ENCODE measurements around the gene LGI4.
"Not testable (repeated sequence)": the region's sequence is repeated elsewhere in the genome, so short reads cannot be mapped to it uniquely, and the experiment has no call there.

The LGI4 gene

GRCh38 chr19:35104361-35104760 lies 30.5 kb downstream of the LGI4 start:
- H3K27ac ChIP-seq (replicated peaks), result no peak overlapping the region
- DNase-seq (ENCODE audit: low read depth in 1 of 2, low spot score in 1 of 2), result no peak
- TF ChIP-seq POLR2AphosphoS5 (IDR thresholded peaks at IDR 0.05; ENCODE audit: low read depth) (no peak), GABPA (IDR thresholded peaks at IDR 0.05; ENCODE audit: low read depth) (no peak), SPI1 (IDR thresholded peaks at IDR 0.05; ENCODE audit: borderline replicate concordance, low read depth) (no peak), CTCF (IDR thresholded peaks at IDR 0.05; ENCODE audit: insufficient read depth, low read length) (no peak)
- TF ChIP-seq, protein P1, sequence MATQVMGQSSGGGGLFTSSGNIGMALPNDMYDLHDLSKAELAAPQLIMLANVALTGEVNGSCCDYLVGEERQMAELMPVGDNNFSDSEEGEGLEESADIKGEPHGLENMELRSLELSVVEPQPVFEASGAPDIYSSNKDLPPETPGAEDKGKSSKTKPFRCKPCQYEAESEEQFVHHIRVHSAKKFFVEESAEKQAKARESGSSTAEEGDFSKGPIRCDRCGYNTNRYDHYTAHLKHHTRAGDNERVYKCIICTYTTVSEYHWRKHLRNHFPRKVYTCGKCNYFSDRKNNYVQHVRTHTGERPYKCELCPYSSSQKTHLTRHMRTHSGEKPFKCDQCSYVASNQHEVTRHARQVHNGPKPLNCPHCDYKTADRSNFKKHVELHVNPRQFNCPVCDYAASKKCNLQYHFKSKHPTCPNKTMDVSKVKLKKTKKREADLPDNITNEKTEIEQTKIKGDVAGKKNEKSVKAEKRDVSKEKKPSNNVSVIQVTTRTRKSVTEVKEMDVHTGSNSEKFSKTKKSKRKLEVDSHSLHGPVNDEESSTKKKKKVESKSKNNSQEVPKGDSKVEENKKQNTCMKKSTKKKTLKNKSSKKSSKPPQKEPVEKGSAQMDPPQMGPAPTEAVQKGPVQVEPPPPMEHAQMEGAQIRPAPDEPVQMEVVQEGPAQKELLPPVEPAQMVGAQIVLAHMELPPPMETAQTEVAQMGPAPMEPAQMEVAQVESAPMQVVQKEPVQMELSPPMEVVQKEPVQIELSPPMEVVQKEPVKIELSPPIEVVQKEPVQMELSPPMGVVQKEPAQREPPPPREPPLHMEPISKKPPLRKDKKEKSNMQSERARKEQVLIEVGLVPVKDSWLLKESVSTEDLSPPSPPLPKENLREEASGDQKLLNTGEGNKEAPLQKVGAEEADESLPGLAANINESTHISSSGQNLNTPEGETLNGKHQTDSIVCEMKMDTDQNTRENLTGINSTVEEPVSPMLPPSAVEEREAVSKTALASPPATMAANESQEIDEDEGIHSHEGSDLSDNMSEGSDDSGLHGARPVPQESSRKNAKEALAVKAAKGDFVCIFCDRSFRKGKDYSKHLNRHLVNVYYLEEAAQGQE (IDR thresholded peaks at IDR 0.05; ENCODE audit: insufficient replicate concordance, low read depth), result no peak
- H3K4me3 ChIP-seq (replicated peaks; ENCODE audit: insufficient read depth, low read length), result no peak overlapping the region
- H3K27me3 ChIP-seq (ENCODE audit: insufficient read depth, poor library complexity, severe bottlenecking), result no peaks in the 10 kb centered on the region

- H3K27ac ChIP-seq (replicated peaks); H3K4me3 ChIP-seq (replicated peaks; ENCODE audit: insufficient read depth, low read length); DNase-seq (ENCODE audit: low read depth in 1 of 2, low spot score in 1 of 2); H3K27me3 ChIP-seq (ENCODE audit: insufficient read depth, poor library complexity, severe bottlenecking): not testable (repeated sequence)
Measured at GRCh38 chr19:35103614-35104013, 31.2 kb downstream of the LGI4 start.

- not testable (repeated sequence) for DNase-seq (ENCODE audit: low read depth in 1 of 2, low spot score in 1 of 2); H3K27me3 ChIP-seq (ENCODE audit: insufficient read depth, poor library complexity, severe bottlenecking); H3K27ac ChIP-seq (replicated peaks); H3K4me3 ChIP-seq (replicated peaks; ENCODE audit: insufficient read depth, low read length)
Measured at GRCh38 chr19:35101949-35102348, 32.9 kb downstream of the LGI4 start.

- DNase-seq (ENCODE audit: low read depth in 1 of 2, low spot score in 1 of 2), result no peak
- TF ChIP-seq CTCF (IDR thresholded peaks at IDR 0.05; ENCODE audit: insufficient read depth, low read length) (no peak), GABPA (IDR thresholded peaks at IDR 0.05; ENCODE audit: low read depth) (no peak), POLR2AphosphoS5 (IDR thresholded peaks at IDR 0.05; ENCODE audit: low read depth) (no peak), SPI1 (IDR thresholded peaks at IDR 0.05; ENCODE audit: borderline replicate concordance, low read depth) (no peak)
- TF ChIP-seq, protein P1 (IDR thresholded peaks at IDR 0.05; ENCODE audit: insufficient replicate concordance, low read depth), result no peak
- Histone ChIP-seq H3K27ac (replicated peaks) (no peak overlapping the region), H3K27me3 (ENCODE audit: insufficient read depth, poor library complexity, severe bottlenecking) (no peaks in the 10 kb centered on the region), H3K4me3 (replicated peaks; ENCODE audit: insufficient read depth, low read length) (no peak overlapping the region)
Measured at GRCh38 chr19:35100588-35101533, 34.0 kb downstream of the LGI4 start.

DNA sequence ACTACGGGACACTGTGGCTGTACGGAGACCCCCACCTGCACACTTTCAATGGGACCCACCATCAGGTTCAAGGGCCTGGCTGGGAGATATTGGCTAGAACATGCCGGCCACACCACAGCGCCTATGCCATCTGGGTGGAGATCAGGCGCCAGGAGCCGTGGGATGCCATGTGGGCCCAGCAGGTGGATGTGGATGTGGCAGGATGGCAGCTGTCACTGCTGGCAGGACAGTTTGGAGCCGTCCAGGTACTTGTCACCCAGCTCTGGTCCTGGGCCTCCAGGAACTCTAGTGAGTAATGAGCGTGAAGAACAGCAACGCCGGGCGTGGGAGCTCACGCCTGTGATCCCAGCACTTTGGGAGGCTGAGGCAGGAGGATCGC lies 35.0 kb downstream of the LGI4 start:
- Histone ChIP-seq H3K27ac (replicated peaks) (no peak overlapping the region), H3K27me3 (ENCODE audit: insufficient read depth, poor library complexity, severe bottlenecking) (no peaks in the 10 kb centered on the region), H3K4me3 (replicated peaks; ENCODE audit: insufficient read depth, low read length) (no peak overlapping the region)
- no peak for DNase-seq (ENCODE audit: low read depth in 1 of 2, low spot score in 1 of 2)
- TF ChIP-seq CTCF (IDR thresholded peaks at IDR 0.05; ENCODE audit: insufficient read depth, low read length) (no peak), SPI1 (IDR thresholded peaks at IDR 0.05; ENCODE audit: borderline replicate concordance, low read depth) (no peak), POLR2AphosphoS5 (IDR thresholded peaks at IDR 0.05; ENCODE audit: low read depth) (no peak), GABPA (IDR thresholded peaks at IDR 0.05; ENCODE audit: low read depth) (no peak)
- TF ChIP-seq, protein P1 (IDR thresholded peaks at IDR 0.05; ENCODE audit: insufficient replicate concordance, low read depth), result no peak
